ENCODE results near the gene NPAS1.

Gene NPAS1

GRCh38 chr19:47027586-47028088 is 8.0 kb downstream of the NPAS1 start:
- TF ChIP-seq ZFX (IDR thresholded peaks at IDR 0.05; ENCODE audit: borderline replicate concordance) (no peak), CTCF (IDR thresholded peaks at IDR 0.05) (no peak)
- H3K27ac ChIP-seq = no peak overlapping the region

GRCh38 chr19:47028195-47028601 is 8.6 kb downstream of the NPAS1 start:
- TF ChIP-seq CTCF (IDR thresholded peaks at IDR 0.05) (no peak), ZFX (IDR thresholded peaks at IDR 0.05; ENCODE audit: borderline replicate concordance) (no peak)

GRCh38 chr19:47032171-47032811 is 12.7 kb downstream of the NPAS1 start:
- TF ChIP-seq ZFX (IDR thresholded peaks at IDR 0.05; ENCODE audit: borderline replicate concordance) = no peak
- peak; percentile 97 for TF ChIP-seq CTCF (IDR thresholded peaks at IDR 0.05)
- no peak overlapping the region for H3K27ac ChIP-seq

More at GRCh38 chr19:47028195-47028601, 8.6 kb downstream of the NPAS1 start:
- H3K27ac ChIP-seq = no peak overlapping the region

GRCh38 chr19:47035127-47036096 is 15.8 kb downstream of the NPAS1 start:
- H3K27ac ChIP-seq = peak overlapping the region; percentile 67
- no peak for TF ChIP-seq ZFX (IDR thresholded peaks at IDR 0.05; ENCODE audit: borderline replicate concordance)
- TF ChIP-seq CTCF (IDR thresholded peaks at IDR 0.05) = peak; percentile 95

- peak overlapping the region; percentile 67 for H3K27ac ChIP-seq
- TF ChIP-seq ZFX (IDR thresholded peaks at IDR 0.05; ENCODE audit: borderline replicate concordance) (no peak), CTCF (IDR thresholded peaks at IDR 0.05) (peak; percentile 79)
These were observed 16.5 kb downstream of the NPAS1 start for GRCh38 chr19:47036097-47036651.

GRCh38 chr19:47037766-47038165 is 18.1 kb downstream of the NPAS1 start:
- H3K27ac ChIP-seq = no peak overlapping the region
- TF ChIP-seq ZFX (IDR thresholded peaks at IDR 0.05; ENCODE audit: borderline replicate concordance) (no peak), CTCF (IDR thresholded peaks at IDR 0.05) (no peak)

Data from 22Rv1 (cell line).